Limb (tissue), 2 donors: Measurements from ENCODE around the gene WDR5.

Source experiments
- DNase-seq, 2 donors: peaks; one replicate each; pipeline ENCODE4 v3.0.0-alpha.2; 2016; ENCODE audit errors: extremely low spot score in 2 of 2

WDR5 gene

GRCh38 chr9:134173127-134174072, 37.5 kb downstream of the WDR5 start:
- no peak for DNase-seq

GRCh38 chr9:134174073-134174449, 38.2 kb downstream of the WDR5 start:
- no peak for DNase-seq

DNA sequence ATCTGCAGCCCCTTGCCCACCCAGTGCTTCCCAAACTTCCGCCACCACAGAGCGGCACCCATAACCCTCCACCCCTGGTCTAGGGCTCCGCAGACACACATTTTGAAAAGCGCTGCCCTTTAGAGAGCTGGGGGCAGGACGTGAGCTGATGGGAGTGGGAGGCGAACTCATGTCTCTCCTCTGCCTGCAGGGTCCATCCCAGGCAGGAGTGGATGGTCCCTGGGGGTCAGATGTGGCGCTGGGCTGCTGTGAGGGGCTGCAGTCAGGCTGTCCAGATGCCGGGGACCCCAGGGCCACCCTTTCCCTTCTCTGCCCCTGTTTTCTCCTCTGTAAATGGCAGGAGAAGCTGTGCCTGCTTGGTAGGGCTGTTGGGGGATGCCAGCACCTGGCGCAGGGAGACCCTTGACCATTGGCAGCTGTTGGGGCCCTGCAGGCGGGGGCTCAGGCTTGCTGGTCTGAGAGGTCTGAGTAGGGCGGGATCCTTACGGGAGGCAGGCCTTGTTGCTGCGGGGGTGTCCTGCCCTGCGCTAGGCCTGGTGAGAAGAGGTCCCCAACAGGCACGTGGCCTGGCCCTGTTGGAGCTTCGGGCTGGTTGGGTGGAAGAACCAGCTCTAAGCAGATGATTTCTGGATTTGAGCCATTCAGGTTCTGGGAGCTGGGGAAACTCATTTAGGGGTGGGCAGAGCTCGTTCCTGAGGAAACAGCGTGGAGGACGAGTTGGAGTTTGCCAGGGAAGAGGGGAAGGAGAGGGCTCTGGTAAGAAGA, 38.8 kb downstream of the WDR5 start:
- no peak for DNase-seq

DNA sequence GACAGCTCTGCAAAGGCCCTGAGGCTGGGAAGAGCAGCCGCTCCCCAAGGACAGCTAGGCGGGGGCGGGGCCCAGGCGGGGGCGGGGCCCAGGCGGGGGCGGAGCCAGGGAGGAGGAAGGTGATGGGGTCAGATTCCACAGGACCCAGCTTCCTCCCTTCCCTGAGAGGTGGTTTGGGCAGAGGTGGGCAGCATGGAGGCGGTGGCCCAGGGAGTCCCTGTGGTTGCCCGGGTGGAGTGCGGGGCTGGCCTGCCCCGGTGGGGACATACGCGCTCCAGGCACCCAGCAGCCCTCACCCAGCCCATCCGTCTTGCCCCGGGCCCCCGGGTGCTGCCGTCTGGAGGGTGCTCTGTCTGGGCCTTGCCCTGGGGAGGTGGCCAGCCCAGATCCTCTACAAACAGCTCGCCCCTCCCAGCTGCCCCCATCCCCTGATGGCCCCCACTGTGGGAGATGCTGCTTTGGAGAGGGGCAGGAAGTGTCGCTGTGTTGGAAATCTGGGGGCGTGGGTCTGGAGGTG, 39.5 kb downstream of the WDR5 start:
- no peak for DNase-seq

GRCh38 chr9:134175808-134176598, 40.1 kb downstream of the WDR5 start:
- peak in 1 of 2 donors; percentile 45 for DNase-seq

- DNase-seq: no peak
These were observed 40.7 kb downstream of the WDR5 start for GRCh38 chr9:134176599-134176968.

DNA sequence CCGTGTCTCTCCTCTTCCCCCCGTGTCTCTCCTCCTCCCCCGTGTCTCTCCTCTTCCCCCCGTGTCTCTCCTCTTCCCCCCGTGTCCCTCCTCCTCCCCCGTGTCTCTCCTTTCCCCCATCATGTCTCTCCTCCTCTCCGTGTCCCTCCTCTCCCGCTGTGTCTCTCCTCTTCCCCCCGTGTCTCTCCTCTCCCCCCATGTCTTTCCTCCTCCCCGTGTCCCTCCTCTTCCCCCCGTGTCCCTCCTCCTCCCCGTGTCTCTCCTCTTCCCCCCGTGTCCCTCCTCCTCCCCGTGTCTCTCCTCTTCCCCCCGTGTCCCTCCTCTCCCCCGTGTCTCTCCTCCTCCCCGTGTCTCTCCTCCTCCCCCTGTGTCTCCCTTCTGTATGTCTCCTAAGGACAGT, 41.3 kb downstream of the WDR5 start:
- DNase-seq: peak in 1 of 2 donors; percentile 30

GRCh38 chr9:134177624-134178393, 41.9 kb downstream of the WDR5 start:
- DNase-seq: peak in 1 of 2 donors; percentile 29

GRCh38 chr9:134178394-134178767, 42.5 kb downstream of the WDR5 start:
- DNase-seq: peak in 1 of 2 donors; percentile 28

DNA sequence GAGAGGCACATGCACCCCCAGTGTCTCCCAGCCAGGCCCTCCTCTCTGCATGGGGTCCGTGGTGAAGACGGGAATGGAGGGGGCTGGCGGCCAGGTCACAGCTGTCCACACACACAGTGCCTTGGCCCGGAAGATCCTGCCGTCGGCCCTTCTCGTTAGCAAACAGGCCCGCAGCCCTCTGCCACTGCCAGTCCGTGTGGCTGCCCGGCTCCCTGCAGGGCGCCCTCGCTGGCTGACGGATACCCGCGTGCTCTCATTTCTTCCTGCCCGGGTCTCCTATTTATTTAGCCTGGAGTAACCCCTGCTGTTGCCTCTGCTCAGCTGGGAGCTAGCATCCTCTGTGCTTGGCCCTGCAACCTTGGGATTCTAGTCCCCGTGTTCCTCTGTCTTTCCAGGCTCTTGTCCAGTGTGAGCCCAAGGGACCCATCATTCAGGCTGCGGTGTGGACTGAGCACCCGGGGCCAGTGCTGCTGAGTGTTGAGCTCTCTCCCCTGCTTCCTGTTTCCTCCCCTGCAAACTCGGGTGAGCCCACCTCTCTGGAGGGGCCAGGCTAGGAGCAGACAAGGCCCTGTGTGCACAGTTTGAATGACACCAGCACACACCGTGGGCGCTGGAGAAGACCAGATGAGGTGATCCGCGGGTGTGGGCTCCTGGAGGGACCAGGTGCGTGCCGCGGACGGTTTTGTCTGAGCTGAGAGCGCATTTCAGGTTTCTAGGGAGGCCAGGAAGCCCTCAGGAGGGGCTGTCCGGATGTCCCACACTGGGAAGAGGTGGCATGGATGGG, 43.1 kb downstream of the WDR5 start:
- DNase-seq: peak in 1 of 2 donors; percentile 58

DNA sequence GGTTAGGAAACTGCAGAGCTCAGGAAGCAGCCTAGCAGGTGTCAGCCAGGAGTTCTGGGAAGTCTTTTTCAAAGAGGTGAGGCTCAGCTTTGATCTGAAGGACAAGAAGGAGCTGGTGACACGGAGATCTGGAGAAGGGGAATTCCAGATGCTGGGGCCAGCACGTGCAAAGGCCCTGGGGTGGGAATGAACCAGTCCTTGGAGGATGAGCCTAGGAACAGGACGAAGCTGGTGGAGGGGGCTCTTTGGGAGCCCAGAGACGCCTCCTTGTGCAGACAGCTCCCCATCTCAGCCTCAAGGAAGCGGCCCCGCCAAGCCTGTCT, 43.7 kb downstream of the WDR5 start:
- no peak for DNase-seq

DNA sequence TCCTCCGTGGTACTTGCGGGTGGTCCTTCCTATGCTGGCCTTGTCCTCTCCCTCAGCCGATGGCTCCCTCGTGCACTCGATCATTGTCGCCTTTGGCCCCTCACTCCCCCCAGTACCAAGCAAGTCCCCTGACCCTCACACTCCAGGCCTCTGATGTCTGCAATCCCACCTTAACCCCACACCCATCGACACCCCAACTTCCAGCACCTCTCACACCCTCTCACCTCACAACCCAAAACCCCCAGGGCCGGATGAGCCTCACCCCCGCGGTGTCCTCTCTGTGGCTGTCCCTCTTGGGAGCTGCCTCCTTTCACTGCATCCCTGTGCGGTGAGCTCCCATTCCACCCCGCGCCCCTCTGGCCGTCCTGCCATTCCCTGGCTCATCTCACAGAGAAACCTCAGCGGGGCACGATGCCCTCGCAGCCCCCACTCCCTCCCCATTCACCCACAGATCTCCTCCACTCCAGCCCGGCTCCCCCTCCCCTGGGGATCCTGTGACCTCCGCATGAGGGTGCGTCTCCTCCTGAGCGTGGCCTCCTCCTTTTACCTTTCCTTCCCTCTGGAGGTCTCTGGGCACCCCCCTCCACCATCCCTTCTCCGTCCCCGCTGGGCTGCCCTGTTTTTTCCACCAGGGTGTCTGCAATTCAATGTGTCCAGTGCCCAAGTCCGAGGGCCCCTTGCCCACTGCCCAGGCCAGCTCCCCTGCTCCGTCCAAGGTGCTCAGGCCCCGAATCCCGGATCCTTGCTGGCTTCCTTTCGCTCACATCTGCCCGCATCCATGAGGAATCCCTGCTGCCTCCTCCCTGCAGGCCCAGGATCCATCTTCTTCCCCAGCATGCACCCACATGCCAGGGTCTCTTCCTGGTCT, 44.3 kb downstream of the WDR5 start:
- peak in 1 of 2 donors; percentile 27 for DNase-seq

DNA sequence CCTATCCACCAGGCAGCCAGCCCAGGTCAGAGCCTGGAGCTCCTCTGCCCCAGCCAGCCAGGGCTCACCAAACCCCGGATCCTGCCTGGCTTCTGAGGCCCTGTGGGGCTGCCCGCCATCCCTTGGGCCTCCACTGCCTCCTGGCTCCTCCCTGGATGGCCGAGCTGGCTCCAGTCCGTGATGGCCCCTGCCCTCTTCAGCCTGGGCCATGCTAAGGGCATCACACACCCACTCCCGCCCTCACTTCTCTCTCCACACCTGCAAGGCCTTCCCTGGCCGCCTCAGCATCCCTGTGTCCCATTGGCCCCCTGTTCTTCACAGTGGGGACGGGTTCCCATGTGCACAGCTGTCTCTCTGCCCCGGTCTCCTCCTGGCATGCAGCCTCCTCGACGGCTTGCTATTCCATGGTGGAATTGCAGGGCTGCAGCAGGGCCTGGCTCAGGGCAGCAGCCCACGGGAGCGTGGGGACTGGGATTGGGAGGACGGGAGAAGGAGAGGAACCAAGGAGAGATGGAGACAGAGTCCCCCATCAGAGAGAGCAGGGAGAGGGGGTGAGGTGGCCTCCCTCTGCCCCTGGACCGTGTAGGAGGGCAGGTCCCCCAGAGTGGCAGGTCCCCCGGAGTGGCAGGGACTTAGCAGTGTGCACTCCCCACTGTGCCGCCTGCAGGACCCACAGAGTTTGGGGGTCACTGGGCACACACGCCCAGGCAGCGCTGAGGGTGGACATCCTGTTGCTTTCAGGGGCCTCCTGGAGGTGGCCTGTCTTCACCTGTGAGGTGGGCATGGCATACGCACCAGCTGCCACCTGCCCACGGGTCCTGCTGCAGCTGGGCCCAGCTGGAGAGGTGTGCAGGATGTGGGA, 45.1 kb downstream of the WDR5 start:
- DNase-seq: peak in 1 of 2 donors; percentile 26

DNA sequence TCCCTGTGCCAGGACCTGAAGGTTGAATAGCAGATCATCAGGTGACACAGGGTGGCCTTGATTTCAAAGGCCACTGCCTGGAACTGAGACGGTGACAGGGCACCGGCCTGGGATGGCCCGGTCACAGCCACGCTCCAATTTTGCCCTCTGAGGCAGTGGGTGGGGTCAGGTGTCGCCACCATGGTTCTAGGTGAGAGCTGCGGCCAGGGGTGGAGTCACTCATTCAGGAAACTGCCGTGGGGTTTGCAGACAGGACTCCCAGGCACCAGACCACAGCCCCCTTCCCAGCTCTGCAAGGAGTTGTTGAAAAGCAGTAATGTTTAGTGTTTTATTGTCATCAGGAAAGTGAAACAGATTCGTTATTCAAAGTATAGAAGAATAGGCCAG, 45.8 kb downstream of the WDR5 start:
- no peak for DNase-seq

GRCh38 chr9:134182554-134183085, 46.7 kb downstream of the WDR5 start:
- DNase-seq: peak in 1 of 2 donors; percentile 50

GRCh38 chr9:134185536-134186011, 49.7 kb downstream of the WDR5 start:
- peak in 1 of 2 donors; percentile 18 for DNase-seq

DNA sequence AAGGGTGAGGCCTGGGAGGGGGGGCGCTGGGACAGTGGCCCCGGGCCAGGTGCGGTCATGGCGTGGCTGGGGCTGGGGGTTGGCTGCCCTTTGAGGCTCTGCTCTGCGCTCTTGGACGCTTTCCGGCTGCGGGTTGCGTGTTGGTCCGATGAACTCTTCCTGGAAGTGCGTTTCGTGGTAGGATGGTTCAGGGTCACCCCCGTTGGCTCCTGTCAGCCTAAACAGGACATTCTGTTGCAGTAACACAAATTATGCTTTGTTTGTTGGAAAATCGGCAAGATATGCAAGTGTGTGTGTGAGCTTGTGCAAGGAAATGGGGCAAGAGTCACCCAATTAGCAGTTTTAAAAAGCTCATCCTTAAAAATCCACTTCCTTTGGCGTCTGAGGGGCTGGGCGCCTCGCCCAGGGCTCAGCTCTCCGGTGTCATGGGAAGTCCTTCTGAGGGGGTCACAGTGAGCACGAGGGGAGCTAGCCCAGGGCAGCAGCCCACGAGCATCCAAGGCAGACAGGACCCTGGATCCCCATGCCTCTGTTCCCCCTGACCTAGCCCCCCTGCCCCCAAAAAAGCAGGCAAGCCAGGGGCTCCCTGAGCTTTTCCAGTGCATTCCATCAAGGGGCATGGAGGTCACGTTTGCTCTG, 50.7 kb downstream of the WDR5 start:
- peak in 1 of 2 donors; percentile 26 for DNase-seq
